ENCODE results near the gene ADCY1.
A peak's percentile ranks its signal among the peaks of the same experiment; 100 is the strongest.
"Not testable (repeated sequence)": the region's sequence is repeated elsewhere in the genome, so short reads cannot be mapped to it uniquely, and the experiment has no call there.

Gene ADCY1

DNA sequence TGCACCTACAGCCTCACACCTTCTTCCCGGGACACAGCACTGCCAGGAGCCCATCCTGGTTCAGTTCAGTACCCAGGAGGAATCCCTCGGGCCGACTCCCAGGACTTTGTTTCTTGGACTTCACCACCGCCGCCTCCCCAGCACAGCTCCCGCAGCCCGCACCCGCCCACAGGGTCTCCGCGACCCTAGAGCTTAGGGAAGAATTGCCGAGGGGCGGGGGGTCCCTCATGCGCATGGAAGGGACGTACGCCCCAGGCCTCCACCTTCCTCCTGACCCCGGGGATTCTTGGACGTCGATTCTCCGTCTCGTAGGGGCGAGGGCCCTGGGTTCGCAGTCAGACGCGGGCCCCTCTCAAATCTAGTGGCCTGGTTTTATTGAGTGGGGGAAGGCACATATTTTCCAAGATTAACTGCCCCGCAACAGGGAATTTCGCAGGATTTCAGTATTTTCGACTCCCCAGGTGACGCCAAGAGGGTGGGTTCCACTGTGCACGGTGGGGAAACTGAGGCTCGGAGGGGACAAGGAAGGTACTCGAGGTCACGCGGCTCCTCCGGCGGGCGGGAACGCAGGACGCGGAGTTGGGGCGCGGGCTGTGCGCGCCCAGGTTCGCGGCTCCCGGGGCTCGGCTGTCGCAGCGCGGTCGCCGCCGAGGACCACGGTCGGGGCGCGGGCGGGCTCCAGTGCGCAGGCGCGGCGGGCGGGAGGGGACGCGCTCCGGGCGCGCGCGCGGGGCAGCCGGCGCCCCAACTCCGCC lies at the start of gene ADCY1:
Gene ADCY1, plus strand, starts transcription at position 708 of the 755 bp plus-strand sequence. CDS start 176 bp downstream, outside the sequence.
- peak; percentile 30 for DNase-seq

DNA sequence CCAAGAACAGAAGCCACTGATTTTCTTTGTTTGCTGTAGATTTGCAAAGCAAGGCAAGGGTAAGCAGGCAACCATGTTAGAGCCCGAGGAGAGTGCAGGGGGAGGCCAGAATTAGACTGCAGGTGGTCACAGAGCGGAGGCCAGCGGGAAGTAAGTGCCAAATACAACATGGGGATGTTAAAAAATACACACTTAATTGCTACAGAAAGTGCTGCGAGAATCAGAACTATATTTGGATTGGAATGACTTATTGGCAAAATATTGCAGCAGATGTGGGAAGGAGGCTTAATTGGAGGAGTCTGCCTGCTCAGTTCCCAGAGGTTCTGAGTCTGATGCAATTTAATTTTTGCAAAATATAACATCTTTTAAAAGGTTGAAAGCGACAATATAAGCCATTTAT lies 49.7 kb upstream of the ADCY1 start:
- peak; percentile 75 for DNase-seq

- DNase-seq = no peak
Observed at GRCh38 chr7:45525057-45525456, 49.1 kb upstream of the ADCY1 start.

DNA sequence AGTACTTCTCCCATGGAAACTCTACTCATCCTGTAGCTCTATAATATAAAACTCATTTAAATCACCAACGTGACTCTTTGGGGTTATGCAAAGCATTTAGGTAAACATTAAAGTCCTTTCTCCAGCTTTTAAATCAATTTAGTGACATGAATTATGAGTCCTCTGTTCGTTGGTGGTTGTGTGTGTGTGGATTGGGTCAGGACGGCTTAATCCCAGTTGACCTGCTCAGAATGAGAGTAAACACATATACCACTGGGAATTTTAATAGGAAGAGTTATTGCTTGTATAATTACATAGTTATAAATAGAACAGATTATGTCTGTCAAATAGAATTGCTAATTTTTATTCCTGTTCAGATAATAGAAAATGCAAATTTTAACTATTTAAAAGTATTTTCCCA lies 30.7 kb upstream of the ADCY1 start:
- DNase-seq = no peak

GRCh38 chr7:45545105-45545710 lies 29.0 kb upstream of the ADCY1 start:
- DNase-seq = not testable (repeated sequence)

DNA sequence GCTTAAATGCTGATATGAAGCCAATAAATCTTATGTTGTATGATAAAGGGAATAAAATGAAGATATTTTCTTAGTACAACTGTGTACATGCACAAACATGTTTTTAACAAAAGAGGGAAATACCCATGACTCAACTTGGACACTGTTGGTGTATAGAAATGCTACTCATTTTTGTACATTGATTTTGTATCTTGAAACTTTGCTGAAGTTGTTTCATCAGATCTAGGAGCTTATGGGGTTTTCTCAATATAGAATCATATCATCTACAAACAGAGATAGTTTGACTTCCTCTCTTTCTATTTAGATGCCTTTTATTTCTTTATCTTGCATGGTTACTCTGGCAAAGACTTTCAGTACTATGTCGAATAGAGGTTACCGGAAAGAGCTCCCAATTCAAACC lies 25.3 kb upstream of the ADCY1 start:
- not testable (repeated sequence) for DNase-seq

DNA sequence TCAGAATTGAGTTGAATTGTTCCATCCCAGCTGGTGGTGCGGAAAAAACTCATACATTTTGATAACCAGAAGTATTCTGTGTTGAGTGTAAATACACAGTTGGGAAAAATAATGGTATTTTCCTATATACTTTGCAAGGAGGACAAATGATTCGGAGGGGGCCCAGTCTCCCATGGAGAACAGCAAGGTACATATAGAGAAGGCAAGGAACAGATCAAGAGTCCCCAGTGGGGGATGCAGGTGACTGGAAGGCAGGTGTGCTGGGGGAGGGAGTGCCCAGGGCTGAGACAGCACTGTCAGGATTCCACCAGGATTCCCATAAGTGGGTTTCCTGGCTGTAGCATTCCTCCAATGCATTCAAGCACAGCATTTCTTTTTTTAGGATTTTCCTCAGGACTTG lies 10.8 kb upstream of the ADCY1 start:
- no peak for DNase-seq

DNA sequence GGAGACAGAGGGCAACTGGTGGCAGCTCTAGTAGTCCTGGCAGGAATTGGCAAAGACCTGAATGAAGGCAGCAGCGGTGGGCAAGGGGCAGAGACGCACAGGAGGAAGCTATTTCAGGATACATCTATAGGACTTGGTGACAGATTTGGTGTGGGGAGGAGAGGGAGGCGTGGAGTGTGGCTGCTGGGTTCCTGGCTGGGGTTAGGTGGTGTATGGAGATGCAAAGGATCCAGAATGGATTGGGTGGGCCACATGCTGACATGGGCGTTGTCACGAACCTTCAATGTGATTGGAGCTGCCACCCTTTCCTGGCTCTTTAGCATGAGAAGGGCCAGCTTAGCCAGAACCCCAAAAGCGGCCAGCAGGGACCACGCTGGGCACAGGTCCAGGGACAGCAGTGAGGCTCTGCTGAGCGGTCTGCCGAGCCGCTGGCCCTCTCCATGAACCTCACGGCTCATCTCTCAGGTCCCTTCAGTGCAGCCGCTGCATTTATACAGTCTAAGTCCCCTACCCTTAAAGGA lies 10.2 kb upstream of the ADCY1 start:
- no peak for DNase-seq

DNA sequence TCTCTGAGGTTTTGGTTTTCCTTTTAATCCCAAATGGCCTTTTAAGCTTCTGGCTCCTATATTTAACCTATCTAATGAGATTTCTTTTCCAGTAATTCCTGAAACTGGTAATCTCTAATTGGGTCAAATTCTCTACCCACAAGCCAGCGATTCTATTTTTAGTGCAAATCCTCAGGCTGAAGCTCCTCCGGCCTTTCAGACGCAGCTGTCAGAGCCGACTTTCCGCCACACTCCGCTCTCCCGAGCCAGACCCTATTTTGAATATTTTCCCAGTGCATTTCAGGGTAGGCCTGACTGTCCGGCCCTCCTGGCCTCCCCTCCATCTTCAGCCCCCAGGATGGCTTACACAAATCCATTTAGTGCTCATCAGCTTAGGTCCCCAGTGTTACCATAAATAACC lies 9.7 kb upstream of the ADCY1 start:
- no peak for DNase-seq

DNA sequence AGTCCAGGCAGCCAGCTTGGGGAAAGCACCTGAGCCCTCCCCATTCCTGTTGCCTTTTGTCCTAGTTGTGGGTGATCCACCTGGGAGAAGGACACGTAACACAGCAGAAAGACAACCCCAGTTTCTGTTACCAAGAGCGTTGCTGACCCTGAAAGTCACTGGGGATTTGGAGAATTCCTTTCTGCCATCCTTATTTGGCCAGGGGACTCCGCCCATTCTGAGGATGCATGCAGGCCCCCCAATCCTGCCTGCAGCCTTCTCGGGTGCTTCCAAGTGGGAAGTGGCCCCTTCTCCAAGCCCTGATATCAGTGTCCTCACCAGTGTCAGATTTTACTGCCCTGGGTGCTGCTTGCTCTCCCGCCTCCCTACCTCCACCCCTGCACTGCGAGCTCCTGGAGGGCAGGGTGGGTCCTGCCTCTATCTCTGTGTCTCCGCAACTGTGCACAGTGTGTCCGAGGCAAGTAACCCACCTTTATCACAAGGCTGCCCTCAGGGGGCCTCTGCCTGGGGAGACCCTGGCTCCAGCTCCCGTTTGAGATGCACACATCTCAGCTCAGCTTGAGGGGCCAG lies 9.2 kb upstream of the ADCY1 start:
- DNase-seq = no peak

- no peak for DNase-seq
Observed at GRCh38 chr7:45566386-45566785, 7.8 kb upstream of the ADCY1 start.

GRCh38 chr7:45566961-45567360 lies 7.2 kb upstream of the ADCY1 start:
- DNase-seq = no peak

GRCh38 chr7:45567713-45568112 lies 6.5 kb upstream of the ADCY1 start:
- no peak for DNase-seq

DNA sequence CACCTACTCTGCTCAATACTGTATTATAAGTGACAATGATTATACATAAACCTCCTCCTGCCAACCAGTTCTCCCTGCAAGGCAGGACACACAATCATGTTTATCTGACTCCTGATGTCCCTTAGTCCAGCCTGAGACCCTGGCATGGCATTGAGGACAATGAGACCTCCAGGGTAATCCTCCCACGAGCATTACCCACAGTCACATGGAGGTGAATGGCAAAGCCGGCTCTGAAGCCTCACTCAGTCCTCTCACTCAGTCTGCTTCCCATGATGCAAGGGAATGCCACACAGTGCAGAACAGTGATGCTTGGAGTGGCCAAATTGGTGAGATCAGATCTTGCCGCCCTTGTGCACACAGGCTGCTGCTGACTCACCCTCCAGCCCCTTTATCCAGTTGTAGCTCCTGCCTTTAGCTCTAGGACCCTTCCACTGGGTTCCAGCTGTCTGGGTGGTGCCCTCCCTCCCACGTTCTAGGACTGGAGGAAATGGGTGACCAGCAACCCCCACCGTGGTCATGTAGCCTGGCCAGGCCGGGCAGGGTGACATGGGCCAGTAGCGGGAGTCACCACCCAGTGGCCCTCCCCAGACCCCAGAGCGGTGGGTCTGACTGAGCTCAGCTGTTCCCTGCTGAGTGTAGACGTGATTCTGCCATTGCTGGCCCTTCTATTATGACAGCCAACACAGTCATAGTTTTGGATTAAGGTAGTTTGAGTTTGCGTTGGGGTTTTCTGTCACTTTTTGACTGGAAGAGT lies 5.5 kb upstream of the ADCY1 start:
- DNase-seq = no peak

GRCh38 chr7:45569290-45569685 lies 4.9 kb upstream of the ADCY1 start:
- no peak for DNase-seq

DNA sequence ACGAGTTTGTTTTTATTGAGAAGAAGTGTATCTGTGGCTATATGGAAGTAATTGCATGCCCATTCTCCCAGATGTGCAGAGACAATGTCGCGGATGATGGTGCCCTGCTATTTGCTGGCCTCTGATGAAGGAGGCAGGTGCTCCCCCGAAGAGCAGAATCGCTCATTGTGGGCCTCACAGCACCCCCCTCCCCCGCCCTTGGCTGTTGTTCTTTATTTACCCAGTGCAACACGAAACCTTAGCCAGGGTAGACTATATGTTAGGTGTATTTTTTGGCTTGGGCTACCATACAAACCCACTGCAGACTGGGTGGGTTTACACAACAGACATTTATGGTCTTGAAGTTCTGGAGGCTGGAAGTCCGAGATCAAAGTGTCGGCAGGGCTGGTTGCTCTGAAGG lies 3.4 kb upstream of the ADCY1 start:
- no peak for DNase-seq

DNA sequence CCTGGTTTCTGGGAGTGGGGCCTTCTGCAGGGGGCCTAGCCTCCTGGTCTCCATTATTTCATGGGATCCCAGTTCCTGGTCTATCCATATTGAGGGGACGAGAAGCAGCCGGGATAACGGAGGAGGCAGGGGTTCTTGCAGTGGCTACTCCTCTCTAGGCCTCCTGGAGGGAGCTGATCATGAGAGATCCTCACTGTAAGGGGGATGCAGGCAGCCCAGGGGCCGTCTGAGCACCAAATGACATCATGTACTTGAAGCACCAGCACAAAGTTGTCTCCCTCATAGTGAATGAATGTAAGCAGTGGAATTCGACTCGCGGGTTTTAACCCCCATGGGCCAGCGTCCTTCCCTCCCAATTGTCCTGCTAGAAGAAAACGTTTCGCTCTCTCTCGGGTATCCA lies 964 bp upstream of the ADCY1 start:
- DNase-seq = no peak

DNA sequence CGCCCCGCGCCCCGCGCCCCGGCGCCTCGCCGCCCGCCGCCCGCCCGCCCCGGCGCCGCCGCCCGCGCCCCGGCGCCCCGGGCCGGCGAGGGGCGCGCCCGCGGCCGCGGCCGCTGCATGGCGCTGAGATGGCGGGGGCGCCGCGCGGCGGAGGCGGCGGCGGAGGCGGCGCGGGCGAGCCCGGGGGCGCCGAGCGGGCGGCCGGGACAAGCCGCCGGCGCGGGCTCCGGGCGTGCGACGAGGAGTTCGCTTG lies 174 bp downstream of the ADCY1 start:
- DNase-seq = no peak

DNA sequence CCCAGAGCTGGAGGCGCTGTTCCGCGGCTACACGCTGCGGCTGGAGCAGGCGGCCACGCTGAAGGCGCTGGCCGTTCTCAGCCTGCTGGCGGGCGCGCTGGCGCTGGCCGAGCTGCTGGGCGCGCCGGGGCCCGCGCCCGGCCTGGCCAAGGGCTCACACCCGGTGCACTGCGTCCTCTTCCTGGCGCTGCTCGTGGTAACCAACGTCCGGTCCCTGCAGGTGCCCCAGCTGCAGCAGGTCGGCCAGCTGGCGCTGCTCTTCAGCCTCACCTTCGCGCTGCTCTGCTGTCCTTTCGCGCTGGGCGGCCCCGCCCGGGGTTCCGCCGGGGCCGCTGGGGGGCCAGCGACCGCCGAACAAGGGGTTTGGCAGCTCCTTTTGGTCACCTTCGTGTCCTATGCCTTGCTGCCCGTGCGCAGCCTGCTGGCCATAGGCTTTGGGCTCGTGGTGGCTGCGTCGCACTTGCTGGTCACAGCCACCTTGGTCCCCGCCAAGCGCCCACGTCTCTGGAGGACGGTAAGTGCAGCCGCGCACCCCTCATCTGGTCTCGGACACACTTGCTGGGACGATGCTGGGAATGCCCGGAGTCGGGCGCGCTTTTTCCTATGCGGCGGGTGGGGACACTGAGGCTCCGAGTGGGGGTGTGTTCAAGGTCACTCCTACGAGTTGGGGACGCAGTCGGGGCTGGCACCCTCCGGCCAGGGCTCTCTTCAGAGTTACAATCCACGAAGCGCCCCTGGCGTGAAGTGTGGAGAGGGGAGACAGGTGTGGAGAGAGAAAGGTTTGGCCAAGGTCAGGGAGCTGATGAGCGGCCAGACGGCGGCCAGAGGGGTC lies 717 bp downstream of the ADCY1 start:
- peak; percentile 60 for DNase-seq

GRCh38 chr7:45575501-45576248 lies 1.5 kb downstream of the ADCY1 start:
- DNase-seq = peak; percentile 36

DNA sequence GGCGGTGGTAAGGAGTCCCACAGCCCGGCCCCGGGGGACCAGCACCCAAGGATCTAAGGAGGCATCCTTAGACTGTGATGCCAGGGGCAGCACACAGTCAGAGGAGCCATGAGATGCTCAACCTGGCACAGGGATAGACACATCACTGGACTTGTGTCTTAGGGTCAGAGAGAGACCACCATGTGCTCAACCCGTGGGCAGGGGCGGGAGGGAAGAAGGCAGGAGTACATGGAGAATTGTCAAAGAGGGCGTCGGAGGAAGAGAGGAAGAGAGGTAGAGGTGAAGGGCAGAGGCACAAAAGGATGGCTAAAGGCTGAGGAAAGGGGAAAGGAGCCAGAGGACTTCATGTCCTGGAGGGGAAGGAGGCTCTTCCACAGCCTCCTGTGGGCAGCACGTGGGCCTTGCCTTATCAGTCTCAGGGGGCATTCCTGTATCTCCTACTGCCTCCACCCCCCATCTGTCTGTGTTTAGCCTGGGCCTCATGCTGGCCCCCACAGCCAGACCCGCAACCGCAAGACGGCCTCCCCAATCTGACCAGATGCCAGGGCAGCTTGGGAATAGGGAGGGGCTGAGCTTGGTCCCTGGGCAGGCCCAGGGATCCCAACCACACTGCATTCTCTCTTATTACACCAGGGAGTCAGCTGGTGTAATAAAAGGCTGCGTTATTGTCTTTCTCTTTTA lies 2.2 kb downstream of the ADCY1 start:
- no peak for DNase-seq
